ENCODE measurements around the gene CFAP43.

The CFAP43 gene

GRCh38 chr10:104123397-104123796 lies 108.8 kb downstream of the CFAP43 start:
- peaks cover 13 to 14% of the 10 kb centered on the region in 2 donors for H3K4me1 Mint-ChIP-seq
- no peak overlapping the region for H3K27ac Mint-ChIP-seq
- no peak for DNase-seq
- H3K4me3 Mint-ChIP-seq = peak overlapping the region in 1 of 2 donors; percentile 14
- peaks cover 10 to 13% of the 10 kb centered on the region in 2 donors for H3K36me3 Mint-ChIP-seq
- no peaks in the 10 kb centered on the region for H3K9me3 Mint-ChIP-seq
- ATAC-seq (replicated peaks) = no peak
- H3K27me3 Mint-ChIP-seq = no peaks in the 10 kb centered on the region

DNA sequence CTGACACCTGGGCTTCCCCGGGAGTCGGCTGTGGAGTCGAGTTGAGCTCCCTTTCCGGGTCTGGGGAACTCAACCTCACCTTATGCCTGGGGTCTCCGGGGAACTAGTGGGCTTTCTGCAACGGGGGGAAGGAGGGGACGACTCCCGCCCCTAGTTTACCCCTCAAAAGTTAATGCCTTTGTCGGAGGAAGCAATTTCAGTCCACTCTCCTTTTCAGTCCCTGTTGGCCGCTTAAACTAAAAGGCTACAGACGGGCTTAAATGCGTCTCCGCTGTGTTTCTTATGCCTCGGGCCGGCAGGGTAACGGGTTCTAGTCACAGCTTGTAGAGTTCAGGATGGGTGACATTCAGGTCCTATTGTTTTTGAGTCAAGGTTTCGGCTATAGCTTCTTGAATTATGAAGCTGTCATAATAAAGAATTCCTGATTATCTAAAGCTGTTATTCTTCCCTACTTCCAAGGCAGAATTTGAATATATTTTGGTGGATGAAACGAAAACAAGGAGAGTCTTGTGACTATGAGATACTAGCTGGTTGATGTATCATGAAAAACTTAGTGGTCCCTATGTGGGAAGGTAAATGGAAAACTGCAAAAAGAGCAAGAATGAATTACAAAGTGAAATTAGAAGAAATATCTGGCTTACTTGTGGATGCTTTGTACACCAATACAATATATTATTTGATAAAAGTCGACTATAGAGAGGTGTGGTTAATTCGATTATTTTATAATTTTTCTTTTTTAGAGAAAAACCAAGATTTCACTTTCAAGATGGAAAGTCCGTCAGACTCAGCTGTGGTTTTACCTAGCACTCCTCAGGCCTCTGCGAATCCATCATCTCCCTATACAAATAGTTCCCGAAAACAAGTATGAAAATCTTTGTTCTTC lies 109.7 kb downstream of the CFAP43 start:
- peak; percentile 1 for ATAC-seq (replicated peaks)
- H3K36me3 Mint-ChIP-seq = peaks cover 10 to 13% of the 10 kb centered on the region in 2 donors
- peaks cover 12 to 13% of the 10 kb centered on the region in 2 donors for H3K4me1 Mint-ChIP-seq
- peak overlapping the region; percentile 92 to 94 for H3K4me3 Mint-ChIP-seq
- H3K27ac Mint-ChIP-seq = peak overlapping the region; percentile 97
- no peaks in the 10 kb centered on the region for H3K9me3 Mint-ChIP-seq
- no peak for DNase-seq
- H3K27me3 Mint-ChIP-seq = no peaks in the 10 kb centered on the region

- peak within 1 kb of the TSS; percentile 92 to 94 for H3K4me3 Mint-ChIP-seq
- no peaks in the 10 kb centered on the region for H3K9me3 Mint-ChIP-seq
- no peaks in the 10 kb centered on the region for H3K27me3 Mint-ChIP-seq
- DNase-seq (peak; percentile 98), ATAC-seq (replicated peaks) (peak; percentile 85 to 94)
- H3K36me3 Mint-ChIP-seq = peaks cover 6 to 13% of the 10 kb centered on the region in 2 donors
- H3K4me1 Mint-ChIP-seq = peaks cover 8 to 13% of the 10 kb centered on the region in 2 donors
- peak within 1 kb of the TSS; percentile 97 for H3K27ac Mint-ChIP-seq
Measured at GRCh38 chr10:104121485-104122224, 110.5 kb downstream of the CFAP43 start, which contains the start of gene SFR1. Gene SFR1, plus strand, starts transcription at chr10:104122171. Its CDS starts 13 bp downstream, at chr10:104122184.

GRCh38 chr10:104120903-104121484 lies 111.2 kb downstream of the CFAP43 start:
- no peaks in the 10 kb centered on the region for H3K27me3 Mint-ChIP-seq
- peak; percentile 77 for DNase-seq
- no peaks in the 10 kb centered on the region for H3K9me3 Mint-ChIP-seq
- peaks cover 8 to 13% of the 10 kb centered on the region in 2 donors for H3K4me1 Mint-ChIP-seq
- H3K4me3 Mint-ChIP-seq = peak overlapping the region; percentile 92 to 94
- ATAC-seq (replicated peaks) = peak; percentile 54 to 59
- H3K36me3 Mint-ChIP-seq = peaks cover 3 to 8% of the 10 kb centered on the region in 2 donors
- H3K27ac Mint-ChIP-seq = peak overlapping the region; percentile 97

DNA sequence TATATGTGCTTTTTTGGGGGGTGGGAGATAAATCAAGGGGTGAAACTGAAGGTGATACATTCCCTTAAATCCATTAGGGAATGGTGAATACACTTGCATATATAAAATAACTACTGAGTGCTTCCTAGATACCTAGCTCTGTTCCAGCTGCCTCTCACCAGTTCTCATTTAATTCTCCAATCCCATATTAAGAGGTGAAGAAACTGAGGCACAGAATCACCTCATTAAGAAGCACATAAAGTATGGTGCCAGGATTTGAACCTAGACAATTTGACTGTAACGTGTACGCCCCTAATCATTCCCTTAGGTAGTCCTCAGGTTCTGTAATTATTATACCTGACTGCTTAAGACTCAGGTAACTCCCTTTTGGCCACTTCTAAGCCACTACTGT lies 111.7 kb downstream of the CFAP43 start:
- ATAC-seq (replicated peaks) (no peak), DNase-seq (no peak)
- H3K27ac Mint-ChIP-seq = peak overlapping the region; percentile 97
- H3K27me3 Mint-ChIP-seq = no peaks in the 10 kb centered on the region
- peaks cover 8 to 13% of the 10 kb centered on the region in 2 donors for H3K4me1 Mint-ChIP-seq
- no peaks in the 10 kb centered on the region for H3K9me3 Mint-ChIP-seq
- H3K36me3 Mint-ChIP-seq = peaks cover 3 to 5% of the 10 kb centered on the region in 2 donors
- H3K4me3 Mint-ChIP-seq = peak overlapping the region; percentile 92 to 94

DNA sequence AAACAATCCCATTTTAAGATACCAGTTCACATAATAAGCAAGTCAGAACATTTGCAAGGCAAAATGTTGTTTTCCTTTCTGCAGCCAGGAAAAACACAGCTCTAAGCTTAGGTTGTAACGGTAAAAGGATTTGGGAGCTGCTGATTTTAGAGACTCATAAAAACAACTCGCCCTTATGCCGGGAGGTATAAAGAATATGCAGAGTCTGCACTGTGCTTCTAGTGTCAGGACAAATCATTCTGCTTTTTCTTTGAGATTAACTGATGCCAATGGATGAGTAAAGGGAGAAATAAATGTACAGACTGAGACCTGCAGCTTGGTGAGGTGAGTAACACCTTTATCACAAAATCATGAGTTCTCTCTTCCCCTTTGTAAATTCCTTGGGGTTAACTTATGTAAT lies 112.2 kb downstream of the CFAP43 start:
- H3K4me3 Mint-ChIP-seq = no peak overlapping the region
- H3K9me3 Mint-ChIP-seq = no peaks in the 10 kb centered on the region
- no peak for ATAC-seq (replicated peaks)
- H3K4me1 Mint-ChIP-seq = peaks cover 8 to 13% of the 10 kb centered on the region in 2 donors
- DNase-seq = no peak
- no peaks in the 10 kb centered on the region for H3K27me3 Mint-ChIP-seq
- H3K27ac Mint-ChIP-seq = no peak overlapping the region
- H3K36me3 Mint-ChIP-seq = peaks cover 0 to 2% of the 10 kb centered on the region in 2 donors

GRCh38 chr10:104117839-104118323 lies 114.3 kb downstream of the CFAP43 start:
- Mint-ChIP-seq H3K36me3 (no peaks in the 10 kb centered on the region), H3K9me3 (no peaks in the 10 kb centered on the region), H3K4me1 (peaks cover 13 to 24% of the 10 kb centered on the region in 2 donors), H3K27me3 (no peaks in the 10 kb centered on the region), H3K4me3 (no peak overlapping the region), H3K27ac (no peak overlapping the region)
- DNase-seq (no peak), ATAC-seq (replicated peaks) (no peak)

GRCh38 chr10:104113376-104113956 lies 118.7 kb downstream of the CFAP43 start:
- ATAC-seq (replicated peaks) (peak; percentile 42 to 68), DNase-seq (no peak)
- H3K4me1 Mint-ChIP-seq = peaks cover 16 to 27% of the 10 kb centered on the region in 2 donors
- peaks cover 6 to 11% of the 10 kb centered on the region in 2 donors for H3K27me3 Mint-ChIP-seq
- H3K9me3 Mint-ChIP-seq = no peaks in the 10 kb centered on the region
- no peaks in the 10 kb centered on the region for H3K36me3 Mint-ChIP-seq
- no peak overlapping the region for H3K27ac Mint-ChIP-seq
- H3K4me3 Mint-ChIP-seq = no peak overlapping the region

DNA sequence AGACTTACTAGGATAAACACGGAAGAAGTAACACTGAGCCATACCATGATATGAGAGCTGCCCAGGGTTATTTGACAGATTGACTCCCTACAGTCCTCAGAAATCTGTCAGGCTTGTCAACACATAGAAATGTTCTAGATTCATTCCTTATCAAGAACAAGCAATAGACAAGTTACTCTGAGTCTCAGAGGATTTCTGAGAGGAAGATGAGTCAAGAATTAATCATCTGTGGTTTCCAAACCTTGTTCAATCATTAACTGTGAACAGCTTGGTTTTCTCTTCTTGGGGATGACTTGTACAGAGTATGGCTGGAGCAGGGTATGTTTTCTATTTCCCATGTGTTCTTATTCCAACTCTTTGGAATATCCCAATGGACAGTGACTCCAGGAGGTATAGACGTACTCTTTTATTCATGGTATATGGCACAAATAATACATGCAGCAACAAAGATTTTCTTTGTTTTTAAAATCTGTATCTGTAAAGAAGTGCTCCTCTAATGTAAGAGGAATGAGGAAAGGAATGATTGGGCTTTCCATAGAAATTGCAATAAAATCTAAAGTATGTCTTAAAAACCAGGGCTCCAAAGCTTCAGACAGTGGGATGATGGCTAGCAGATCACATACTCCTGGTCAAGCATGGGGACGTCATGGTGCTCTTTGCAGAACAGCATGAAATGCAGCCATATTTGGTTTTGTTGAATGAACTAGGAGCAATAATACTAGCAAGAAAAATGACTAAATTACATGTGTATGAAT lies 122.1 kb downstream of the CFAP43 start:
- Mint-ChIP-seq H3K4me1 (peaks cover 16 to 27% of the 10 kb centered on the region in 2 donors), H3K27me3 (peaks cover 6 to 11% of the 10 kb centered on the region in 2 donors), H3K9me3 (no peaks in the 10 kb centered on the region), H3K4me3 (no peak overlapping the region), H3K27ac (no peak overlapping the region), H3K36me3 (no peaks in the 10 kb centered on the region)
- ATAC-seq (replicated peaks) = peak; percentile 59 to 77
- DNase-seq = no peak

DNA sequence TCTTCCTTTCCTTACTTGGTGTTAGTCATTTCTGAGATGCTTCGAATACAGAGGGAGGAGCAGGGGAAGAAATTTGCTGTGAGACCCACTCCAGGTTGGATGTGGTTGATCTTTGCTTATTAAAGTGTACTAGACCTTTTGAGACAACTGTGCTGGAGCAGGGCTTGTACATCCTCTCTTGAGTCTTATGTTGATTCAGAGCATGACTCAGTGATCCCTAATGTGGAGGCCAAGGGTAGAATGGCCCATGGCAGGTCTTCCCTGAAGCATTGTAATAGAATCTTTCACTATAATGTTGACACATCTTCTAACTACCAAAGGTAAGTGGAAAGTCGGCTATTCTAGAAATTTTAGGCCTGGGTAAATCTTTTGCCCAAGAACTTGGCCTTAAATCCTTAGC lies 127.2 kb downstream of the CFAP43 start:
- Mint-ChIP-seq H3K9me3 (no peaks in the 10 kb centered on the region), H3K4me1 (peaks cover 4% of the 10 kb centered on the region in 2 donors), H3K27ac (no peak overlapping the region), H3K4me3 (no peak overlapping the region), H3K27me3 (no peaks in the 10 kb centered on the region), H3K36me3 (no peaks in the 10 kb centered on the region)
- no peak for ATAC-seq (replicated peaks)
- DNase-seq = no peak

GRCh38 chr10:104104418-104104817 lies 127.7 kb downstream of the CFAP43 start:
- no peak for ATAC-seq (replicated peaks)
- DNase-seq = no peak

GRCh38 chr10:104103956-104104355 lies 128.2 kb downstream of the CFAP43 start:
- no peak for ATAC-seq (replicated peaks)
- H3K27me3 Mint-ChIP-seq = no peaks in the 10 kb centered on the region
- no peak for DNase-seq

More at GRCh38 chr10:104104418-104104817, 127.7 kb downstream of the CFAP43 start:
- Mint-ChIP-seq H3K9me3 (no peaks in the 10 kb centered on the region), H3K36me3 (no peaks in the 10 kb centered on the region), H3K27me3 (no peaks in the 10 kb centered on the region), H3K27ac (no peak overlapping the region), H3K4me3 (no peak overlapping the region), H3K4me1 (no peaks in the 10 kb centered on the region)

DNA sequence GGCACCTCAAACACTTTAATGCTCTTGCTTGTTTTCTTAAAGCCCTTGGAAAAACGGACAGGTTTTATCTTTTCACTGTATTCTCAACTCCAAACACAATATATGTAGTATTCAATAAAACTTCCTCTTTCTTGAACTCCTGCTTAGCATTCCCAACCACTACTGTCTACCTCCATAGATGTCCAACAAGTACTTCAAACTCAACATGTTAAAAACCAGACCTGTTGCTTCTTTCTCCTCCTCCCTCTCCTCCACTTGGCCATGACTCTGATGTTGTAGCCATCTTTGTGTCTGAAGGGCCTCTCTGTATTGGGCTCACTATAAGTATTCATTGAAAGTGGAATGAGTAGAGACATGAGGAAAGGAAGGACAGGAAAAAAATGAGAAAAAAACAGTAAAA lies 130.3 kb downstream of the CFAP43 start:
- ATAC-seq (replicated peaks) (no peak), DNase-seq (no peak)
- Mint-ChIP-seq H3K4me3 (no peak overlapping the region), H3K27me3 (no peaks in the 10 kb centered on the region), H3K9me3 (no peaks in the 10 kb centered on the region), H3K27ac (no peak overlapping the region), H3K4me1 (no peaks in the 10 kb centered on the region), H3K36me3 (no peaks in the 10 kb centered on the region)

More at GRCh38 chr10:104103956-104104355, 128.2 kb downstream of the CFAP43 start:
- no peaks in the 10 kb centered on the region for H3K9me3 Mint-ChIP-seq
- H3K4me1 Mint-ChIP-seq = no peaks in the 10 kb centered on the region
- no peak overlapping the region for H3K4me3 Mint-ChIP-seq
- no peaks in the 10 kb centered on the region for H3K36me3 Mint-ChIP-seq
- H3K27ac Mint-ChIP-seq = no peak overlapping the region

Data from stimulated activated naive B cell treated with anti-CD40 and anti-IgM and Interleukin-4, amounts not matched to agents 10 μg/mL and 1 μg/mL and 100 μg/mL, for 72 hours (primary cell).